Measurements from ENCODE around the gene UTS2R. TPM values are rescaled to one million over a fixed set of nuclear protein-coding genes. Genes with fewer than 3 reads are reported as not detected.
A peak's percentile ranks its signal among the peaks of the same experiment; 100 is the strongest.
"Not testable (repeated sequence)": the region's sequence is repeated elsewhere in the genome, so short reads cannot be mapped to it uniquely, and the experiment has no call there.

UTS2R gene
- total RNA-seq, 4 donors from 2014 or later = not detected

- TF ChIP-seq, protein P1, sequence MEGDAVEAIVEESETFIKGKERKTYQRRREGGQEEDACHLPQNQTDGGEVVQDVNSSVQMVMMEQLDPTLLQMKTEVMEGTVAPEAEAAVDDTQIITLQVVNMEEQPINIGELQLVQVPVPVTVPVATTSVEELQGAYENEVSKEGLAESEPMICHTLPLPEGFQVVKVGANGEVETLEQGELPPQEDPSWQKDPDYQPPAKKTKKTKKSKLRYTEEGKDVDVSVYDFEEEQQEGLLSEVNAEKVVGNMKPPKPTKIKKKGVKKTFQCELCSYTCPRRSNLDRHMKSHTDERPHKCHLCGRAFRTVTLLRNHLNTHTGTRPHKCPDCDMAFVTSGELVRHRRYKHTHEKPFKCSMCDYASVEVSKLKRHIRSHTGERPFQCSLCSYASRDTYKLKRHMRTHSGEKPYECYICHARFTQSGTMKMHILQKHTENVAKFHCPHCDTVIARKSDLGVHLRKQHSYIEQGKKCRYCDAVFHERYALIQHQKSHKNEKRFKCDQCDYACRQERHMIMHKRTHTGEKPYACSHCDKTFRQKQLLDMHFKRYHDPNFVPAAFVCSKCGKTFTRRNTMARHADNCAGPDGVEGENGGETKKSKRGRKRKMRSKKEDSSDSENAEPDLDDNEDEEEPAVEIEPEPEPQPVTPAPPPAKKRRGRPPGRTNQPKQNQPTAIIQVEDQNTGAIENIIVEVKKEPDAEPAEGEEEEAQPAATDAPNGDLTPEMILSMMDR (IDR thresholded peaks at IDR 0.05 in 4 of 5, conservative IDR thresholded peaks at IDR 0.05 in 1 of 5) = no peak
- no peak for TF ChIP-seq POLR2A (IDR thresholded peaks at IDR 0.05)
- H3K4me3 ChIP-seq = no peak overlapping the region
- no peak for ATAC-seq
- peaks cover 11 to 17% of the 10 kb centered on the region in 2 donors for H3K4me1 ChIP-seq
- in situ Hi-C loops (cut with MboI; ENCODE audit: low sequenced_read_pairs in 4 of 4) = loop anchor here in 1 of 4 donors (25.0 kb wide), 1 partner anchor 393 kb away; the partner anchor contains the start of gene TBCD
- H3K27me3 ChIP-seq = peaks cover 31 to 45% (median 34%) of the 10 kb centered on the region in 3 donors
- intact Hi-C loops (cut with DNase I; ENCODE audit: low total_unique reads) = no loop called here
- no peaks in the 10 kb centered on the region for H3K36me3 ChIP-seq
- H3K9me3 ChIP-seq = no peaks in the 10 kb centered on the region
- no peak for DNase-seq
- H3K27ac ChIP-seq = no peak overlapping the region
Measured at GRCh38 chr17:82369211-82369610, 2.4 kb upstream of the UTS2R start.

GRCh38 chr17:82370471-82371332 lies 863 bp upstream of the UTS2R start:
- Histone ChIP-seq H3K4me3 (peak overlapping the region; percentile 33 to 57 (median 42)), H3K36me3 (no peaks in the 10 kb centered on the region), H3K27ac (no peak overlapping the region), H3K9me3 (no peaks in the 10 kb centered on the region), H3K4me1 (peaks cover 11 to 17% of the 10 kb centered on the region in 2 donors), H3K27me3 (peaks cover 36 to 45% (median 38%) of the 10 kb centered on the region in 3 donors)
- intact Hi-C loops (cut with DNase I; ENCODE audit: low total_unique reads) = no loop called here
- TF ChIP-seq, protein P1 (IDR thresholded peaks at IDR 0.05 in 4 of 5, conservative IDR thresholded peaks at IDR 0.05 in 1 of 5) = no peak
- TF ChIP-seq POLR2A (IDR thresholded peaks at IDR 0.05) = no peak
- DNase-seq = no peak
- in situ Hi-C loops (cut with MboI; ENCODE audit: low sequenced_read_pairs in 4 of 4) = loop anchor here in 1 of 4 donors (25.0 kb wide), 1 partner anchor 392 kb away; the partner anchor contains the start of gene TBCD
- no peak for ATAC-seq

- in situ Hi-C loops (cut with MboI; ENCODE audit: low sequenced_read_pairs in 4 of 4) (loop anchor here in 1 of 4 donors (25.0 kb wide), 1 partner anchor 390 kb away; the partner anchor contains the start of gene TBCD), intact Hi-C loops (cut with DNase I; ENCODE audit: low total_unique reads) (no loop called here)
- DNase-seq = no peak
- H3K4me1 ChIP-seq = peaks cover 11 to 17% of the 10 kb centered on the region in 2 donors
- H3K36me3 ChIP-seq = no peaks in the 10 kb centered on the region
- ATAC-seq = peak in 1 of 2 donors; percentile 21
- H3K27me3 ChIP-seq = peaks cover 38 to 53% (median 38%) of the 10 kb centered on the region in 3 donors
- no peak overlapping the region for H3K27ac ChIP-seq
- H3K9me3 ChIP-seq = no peaks in the 10 kb centered on the region
- TF ChIP-seq POLR2A (IDR thresholded peaks at IDR 0.05) = no peak
- TF ChIP-seq, protein P1 (IDR thresholded peaks at IDR 0.05 in 4 of 5, conservative IDR thresholded peaks at IDR 0.05 in 1 of 5) = no peak
- H3K4me3 ChIP-seq = peak overlapping the region; percentile 33 to 57 (median 42)
Measured at GRCh38 chr17:82372249-82373071, 895 bp downstream of the UTS2R start.

DNA sequence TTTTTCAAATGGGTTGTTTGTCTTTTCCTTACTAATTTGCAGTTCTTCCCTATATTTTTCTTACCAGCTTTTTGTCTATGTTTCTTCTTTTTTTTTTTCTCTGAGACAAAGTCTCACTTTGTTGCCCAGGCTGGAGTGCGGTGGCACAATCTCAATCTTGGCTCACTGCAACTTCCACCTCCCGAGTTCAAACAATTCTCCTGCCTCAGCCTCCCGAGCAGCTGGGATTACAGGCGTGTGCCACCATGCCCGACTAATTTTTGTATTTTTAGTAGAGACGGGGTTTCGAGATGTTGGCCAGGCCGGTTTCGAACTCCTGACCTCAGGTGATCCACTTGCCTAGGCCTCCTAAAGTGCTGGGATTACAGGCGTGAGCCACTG lies 1.5 kb downstream of the UTS2R start:
- in situ Hi-C loops (cut with MboI; ENCODE audit: low sequenced_read_pairs in 4 of 4) = loop anchor here in 1 of 4 donors (25.0 kb wide), 1 partner anchor 389 kb away; the partner anchor contains the start of gene TBCD
- H3K27ac ChIP-seq; H3K4me3 ChIP-seq; H3K36me3 ChIP-seq; DNase-seq; H3K9me3 ChIP-seq; ATAC-seq; intact Hi-C loops (cut with DNase I; ENCODE audit: low total_unique reads): not testable (repeated sequence)
- peaks cover 11 to 17% of the 10 kb centered on the region in 2 donors for H3K4me1 ChIP-seq
- H3K27me3 ChIP-seq = peaks cover 38 to 54% (median 44%) of the 10 kb centered on the region in 3 donors
